Stimulated activated CD8-positive, alpha-beta memory T cell treated with anti-CD3 and anti-CD28 coated beads, Interleukin-12 subunit alpha, Interleukin-12 subunit beta, amount 100 ng/mL, for 24 hours (primary cell): ENCODE results near the gene PAX8.

Experiments
- DNase-seq: peaks from one replicate; pipeline ENCODE4 v3.0.0-alpha.2; 2020; ENCODE audit errors: extremely low read depth

The PAX8 gene

GRCh38 chr2:113236367-113237159 is 42.2 kb downstream of the PAX8 start:
- DNase-seq, result no peak

- DNase-seq, result peak; percentile 23
Observed at GRCh38 chr2:113235347-113236226, 43.1 kb downstream of the PAX8 start.

DNA sequence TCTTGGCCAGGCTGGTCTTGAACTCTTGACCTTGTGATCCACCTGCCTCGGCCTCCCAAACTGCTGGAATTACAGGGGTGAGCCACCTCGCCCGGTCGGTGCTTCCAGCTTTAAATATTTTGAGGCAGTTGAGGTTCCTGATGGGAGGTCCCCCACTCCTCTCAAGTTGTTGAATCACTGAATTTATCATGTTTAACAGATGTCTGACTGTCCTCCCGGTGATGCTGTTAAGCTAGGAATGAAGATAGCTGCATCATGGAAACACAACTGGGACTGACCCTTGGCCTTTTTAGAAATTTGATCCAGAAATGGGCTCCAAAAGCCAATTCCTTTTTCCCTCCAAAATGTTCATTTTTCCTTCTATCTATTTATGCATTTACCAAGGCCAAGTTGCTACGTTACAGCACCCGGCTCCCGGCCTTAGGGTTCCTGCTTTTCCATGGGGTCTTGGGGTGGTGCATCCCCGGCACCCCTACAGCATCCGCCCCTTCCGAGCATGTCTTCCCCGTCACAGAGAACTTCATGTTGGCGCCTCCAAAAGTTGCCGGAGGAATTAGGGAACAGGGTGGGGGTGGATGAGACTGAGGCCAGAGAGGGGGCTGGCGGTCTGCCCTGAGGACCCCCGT is 43.9 kb downstream of the PAX8 start:
- DNase-seq, result no peak

DNA sequence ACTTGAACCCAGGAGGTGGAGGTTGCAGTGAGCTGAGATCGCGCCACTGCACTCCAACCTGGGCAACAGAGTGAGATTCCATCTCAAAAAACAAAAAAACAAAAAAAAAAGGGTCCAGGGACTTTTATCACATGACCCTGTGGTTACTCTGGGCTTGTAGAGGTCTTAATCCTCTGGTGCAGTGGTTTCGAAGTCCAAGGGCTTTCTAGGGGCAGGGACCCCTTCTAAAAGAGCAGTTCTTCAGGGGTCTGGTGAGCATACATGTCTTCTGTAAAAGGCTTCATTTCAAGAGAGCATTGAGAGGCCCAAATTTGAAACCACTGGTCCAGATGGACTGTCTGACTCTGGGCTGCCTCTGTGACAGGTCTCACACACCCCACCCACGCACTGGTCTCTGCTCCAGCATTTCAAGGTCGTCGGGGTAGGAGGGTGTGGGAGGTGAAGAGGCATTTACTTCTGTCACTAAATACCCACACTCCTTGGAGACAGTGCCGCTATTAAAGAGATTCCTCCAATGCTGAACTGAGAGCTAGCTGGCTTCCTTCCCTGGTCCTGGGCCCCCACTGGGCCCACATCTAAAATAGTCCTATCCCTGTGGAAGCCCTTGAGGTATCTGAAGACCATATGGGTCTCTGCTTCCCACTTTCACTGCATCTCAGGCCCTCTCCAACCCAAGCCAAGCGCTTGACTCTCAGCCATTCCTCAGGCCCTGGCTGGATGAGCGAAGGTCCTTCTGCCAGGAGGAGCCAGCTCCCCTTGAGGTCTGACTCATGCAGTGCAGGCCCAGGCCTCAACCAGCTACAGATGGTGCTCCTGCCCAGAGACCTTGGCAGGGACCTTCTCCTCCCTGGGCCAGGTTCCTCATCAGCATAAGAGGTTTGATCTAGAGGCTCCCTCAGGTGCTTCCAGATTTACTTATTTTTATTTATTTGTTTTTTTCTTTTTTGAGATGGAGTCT is 44.8 kb downstream of the PAX8 start:
- DNase-seq, result no peak

DNA sequence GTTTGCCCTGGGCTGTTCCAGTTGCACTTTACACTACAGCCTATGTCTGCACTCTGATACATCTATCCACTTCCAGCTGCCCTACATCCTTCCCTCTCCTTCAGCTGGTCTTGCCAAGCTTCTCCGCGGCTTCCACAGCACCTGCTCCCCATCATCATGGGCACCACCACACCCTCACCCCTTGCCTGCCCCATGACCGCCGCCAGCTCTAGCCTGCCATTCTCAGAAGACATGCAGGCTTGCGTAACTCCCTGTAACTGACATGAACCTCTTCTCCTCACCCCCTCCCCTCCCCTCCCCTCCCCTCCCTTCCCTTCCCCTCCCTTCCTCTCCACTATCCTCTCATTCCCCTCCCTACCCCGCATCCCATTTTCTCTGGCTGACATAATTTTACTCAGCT is 46.0 kb downstream of the PAX8 start:
- DNase-seq, result no peak

DNA sequence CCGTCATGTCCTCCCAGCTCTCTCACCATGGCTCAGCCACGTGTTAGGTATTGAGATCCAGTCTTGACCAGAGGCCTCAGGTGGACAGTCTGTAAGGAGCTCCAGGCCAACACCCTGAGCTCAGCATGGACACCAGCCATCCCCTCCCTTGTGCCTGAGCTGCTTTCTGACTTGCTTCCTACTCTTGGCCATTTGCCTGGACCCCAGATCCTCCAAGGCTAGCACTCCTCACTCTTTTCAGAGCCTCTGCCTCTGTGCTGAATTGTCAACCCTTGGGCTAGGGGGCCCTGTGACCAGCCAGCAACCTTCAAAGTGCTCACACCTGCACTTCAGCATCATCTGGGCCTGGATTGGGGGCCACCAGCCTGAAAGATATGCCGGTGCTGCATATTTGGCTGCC is 46.6 kb downstream of the PAX8 start:
- DNase-seq, result no peak

DNA sequence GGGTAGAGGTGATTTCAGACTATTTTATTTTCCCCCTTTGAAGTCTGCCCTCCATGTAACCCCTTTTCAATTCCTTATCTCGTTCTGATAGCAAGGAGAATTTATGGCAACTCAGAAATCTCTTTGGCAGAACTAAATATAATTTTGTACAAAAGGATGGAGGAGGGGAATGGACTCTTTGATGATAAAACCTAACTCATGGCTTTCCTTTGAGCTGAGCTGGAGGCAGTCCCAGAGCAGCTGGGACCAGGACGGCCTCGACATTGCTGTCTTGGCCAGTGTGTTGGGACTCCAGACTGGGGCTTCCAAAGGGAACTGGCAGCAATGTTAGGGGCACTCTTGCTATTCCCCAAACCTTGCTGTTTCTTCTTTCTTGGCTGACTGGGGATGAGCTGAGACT is 47.7 kb downstream of the PAX8 start:
- DNase-seq, result no peak

- no peak for DNase-seq
Observed at GRCh38 chr2:113230531-113230930, 48.2 kb downstream of the PAX8 start.

DNA sequence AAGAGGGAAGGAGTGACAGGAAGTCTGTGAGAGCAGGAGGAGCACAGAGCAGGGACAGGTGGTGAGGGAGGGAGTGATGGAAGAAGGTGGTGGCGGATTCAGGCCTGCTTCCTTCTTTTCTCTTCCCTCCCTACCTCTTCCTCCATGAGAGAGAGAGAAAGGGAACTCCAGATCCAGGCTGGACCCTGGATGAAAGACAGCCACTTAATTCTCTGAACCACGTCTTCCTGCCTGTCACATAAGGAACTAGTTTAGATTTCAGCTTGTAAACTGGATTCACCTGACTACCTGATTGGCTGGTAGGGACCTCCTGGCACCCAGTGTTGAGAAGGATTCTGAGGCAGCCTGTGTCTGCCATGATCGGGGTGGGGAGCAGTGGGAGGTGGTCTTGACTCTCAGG is 48.9 kb downstream of the PAX8 start:
- DNase-seq, result no peak

GRCh38 chr2:113228991-113229716 is 49.6 kb downstream of the PAX8 start:
- DNase-seq, result no peak

- no peak for DNase-seq
Observed at GRCh38 chr2:113228351-113228750, 50.4 kb downstream of the PAX8 start.

GRCh38 chr2:113227698-113228097 is 51.0 kb downstream of the PAX8 start:
- no peak for DNase-seq

GRCh38 chr2:113227290-113227689 is 51.4 kb downstream of the PAX8 start:
- DNase-seq, result no peak

GRCh38 chr2:113226462-113226861 is 52.3 kb downstream of the PAX8 start:
- no peak for DNase-seq

- DNase-seq, result no peak
Observed at GRCh38 chr2:113225263-113226259, 53.2 kb downstream of the PAX8 start.

DNA sequence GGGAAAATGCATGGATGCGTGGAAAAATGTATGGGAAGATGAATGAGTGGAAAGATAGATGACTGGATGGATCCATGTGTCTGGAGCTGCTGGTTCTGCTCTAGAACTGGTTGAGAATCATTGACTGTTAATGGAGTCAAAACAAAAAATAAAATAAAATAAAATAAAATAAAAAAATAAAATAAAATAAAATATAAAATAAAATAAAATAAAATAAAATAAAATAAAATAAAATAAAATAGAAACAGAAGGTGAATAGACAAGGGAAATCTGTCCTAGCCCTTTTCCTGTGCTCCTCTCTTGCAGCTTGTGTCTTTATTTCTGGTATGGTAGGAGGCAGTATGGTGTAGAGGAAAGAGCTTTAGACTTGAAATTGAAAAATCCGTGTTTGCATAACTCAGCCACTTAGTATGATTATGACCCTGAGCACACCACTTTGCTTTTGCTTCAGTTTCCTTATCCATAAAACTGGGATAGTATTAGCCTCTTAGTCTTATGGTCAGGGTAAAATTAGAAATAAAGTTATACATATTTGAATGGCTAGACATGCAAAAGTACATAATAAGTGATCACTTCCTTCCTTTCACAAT is 54.0 kb downstream of the PAX8 start:
- DNase-seq, result no peak

DNA sequence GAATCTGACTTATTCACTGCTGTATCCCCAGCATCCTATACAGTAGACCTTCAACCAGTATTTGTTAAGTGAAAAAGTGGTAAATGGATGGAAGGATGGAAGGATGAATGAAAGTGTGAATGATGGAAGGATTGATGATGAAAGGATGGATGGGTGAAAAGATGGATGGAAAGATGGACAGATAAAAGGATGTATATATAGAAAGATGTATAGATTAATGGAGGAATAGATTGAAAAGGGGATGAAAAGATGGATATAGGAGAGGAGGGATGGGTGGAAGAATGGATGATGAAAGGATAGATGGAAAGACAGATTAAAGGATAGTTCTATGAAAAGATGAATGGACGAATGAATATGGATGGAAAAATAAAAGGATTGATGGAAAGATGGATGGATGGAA is 54.9 kb downstream of the PAX8 start:
- no peak for DNase-seq

- DNase-seq, result no peak
Observed at GRCh38 chr2:113221846-113222245, 56.9 kb downstream of the PAX8 start.
